Measurements from ENCODE around the gene BAG3.

The BAG3 gene

GRCh38 chr10:119667562-119668328 is 16.6 kb downstream of the BAG3 start:
- peak; percentile 85 for DNase-seq

DNA sequence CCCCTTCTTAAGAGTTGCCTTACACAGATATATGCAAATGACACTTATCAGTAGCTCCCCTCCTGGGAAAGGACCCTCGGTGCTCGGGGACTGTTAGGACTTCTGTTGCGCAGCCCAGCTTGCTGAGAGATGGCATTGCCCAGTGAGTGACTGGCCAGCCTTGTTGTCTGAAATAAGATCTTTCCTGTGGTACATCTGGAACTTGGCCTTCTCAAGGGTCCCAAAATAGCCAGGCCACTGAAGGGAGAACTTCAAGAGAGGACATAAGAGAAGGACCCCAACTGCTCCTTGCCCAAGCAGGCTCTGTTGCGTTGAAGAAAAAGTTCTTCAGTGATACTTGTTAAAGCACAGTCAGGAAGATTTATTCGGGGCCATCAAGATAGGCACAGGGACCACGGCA is 17.3 kb downstream of the BAG3 start:
- DNase-seq, result no peak

- DNase-seq, result no peak
Measured at GRCh38 chr10:119669331-119669730, 18.2 kb downstream of the BAG3 start.

GRCh38 chr10:119669975-119670640 is 18.9 kb downstream of the BAG3 start:
- no peak for DNase-seq

DNA sequence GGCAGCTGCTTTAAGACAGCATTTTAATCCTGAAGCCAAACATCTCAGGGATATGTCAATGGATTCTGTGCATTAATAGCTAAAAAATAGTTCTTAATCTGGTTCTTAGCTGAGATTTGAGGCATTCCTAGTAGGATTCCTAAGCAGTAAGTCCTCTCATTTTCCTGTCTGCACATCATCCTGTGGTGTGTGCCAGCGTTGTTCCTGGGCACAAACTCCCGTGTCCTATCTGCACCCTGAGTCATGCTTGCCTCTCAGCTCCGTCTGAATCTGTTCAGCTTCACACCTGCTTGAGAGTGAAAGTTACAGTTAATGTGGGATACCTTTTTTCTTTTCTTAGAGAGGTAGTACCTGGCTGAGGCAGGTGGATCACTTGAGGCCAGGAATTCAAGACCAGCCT is 19.5 kb downstream of the BAG3 start:
- no peak for DNase-seq

DNA sequence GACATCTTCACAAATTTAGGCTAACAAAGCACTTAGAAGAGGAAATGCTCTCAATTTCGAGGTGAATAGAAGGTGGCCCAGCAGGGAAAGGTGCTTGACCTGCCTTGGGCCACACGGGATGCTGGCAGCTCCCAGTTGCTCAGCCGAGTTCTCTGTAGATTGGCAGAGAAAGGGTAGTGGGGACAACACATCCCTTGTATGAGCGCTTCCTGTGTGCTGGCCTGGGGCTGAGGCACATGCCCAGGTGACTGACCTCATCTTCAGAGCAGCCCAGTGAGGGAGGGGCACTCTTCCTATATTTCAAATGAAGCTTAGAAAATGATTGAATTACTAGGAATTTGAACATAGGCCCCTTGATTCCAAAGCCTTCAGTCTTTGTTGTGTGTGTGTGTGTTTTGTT is 20.2 kb downstream of the BAG3 start:
- no peak for DNase-seq

- DNase-seq, result no peak
Measured at GRCh38 chr10:119672291-119672690, 21.1 kb downstream of the BAG3 start.

DNA sequence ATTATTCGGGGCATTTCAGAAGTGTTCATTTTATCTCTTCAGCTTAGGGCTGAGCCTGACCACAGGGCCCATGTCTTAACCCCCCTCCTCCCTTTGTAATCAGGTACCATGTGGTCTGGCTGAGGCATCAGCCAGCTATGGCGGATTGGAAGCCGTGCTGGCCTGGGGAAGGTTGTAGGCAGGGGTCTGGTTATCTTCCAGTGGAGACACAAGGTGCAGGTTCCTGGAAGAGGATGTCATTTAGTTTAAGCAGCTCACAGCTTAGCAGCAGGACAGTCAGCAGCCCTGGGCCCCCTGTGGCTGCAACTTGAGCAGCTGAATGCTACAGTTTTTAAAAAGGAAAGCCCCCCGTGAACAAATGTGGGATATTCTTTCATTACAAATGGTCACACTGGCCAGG is 22.1 kb downstream of the BAG3 start:
- DNase-seq, result no peak

DNA sequence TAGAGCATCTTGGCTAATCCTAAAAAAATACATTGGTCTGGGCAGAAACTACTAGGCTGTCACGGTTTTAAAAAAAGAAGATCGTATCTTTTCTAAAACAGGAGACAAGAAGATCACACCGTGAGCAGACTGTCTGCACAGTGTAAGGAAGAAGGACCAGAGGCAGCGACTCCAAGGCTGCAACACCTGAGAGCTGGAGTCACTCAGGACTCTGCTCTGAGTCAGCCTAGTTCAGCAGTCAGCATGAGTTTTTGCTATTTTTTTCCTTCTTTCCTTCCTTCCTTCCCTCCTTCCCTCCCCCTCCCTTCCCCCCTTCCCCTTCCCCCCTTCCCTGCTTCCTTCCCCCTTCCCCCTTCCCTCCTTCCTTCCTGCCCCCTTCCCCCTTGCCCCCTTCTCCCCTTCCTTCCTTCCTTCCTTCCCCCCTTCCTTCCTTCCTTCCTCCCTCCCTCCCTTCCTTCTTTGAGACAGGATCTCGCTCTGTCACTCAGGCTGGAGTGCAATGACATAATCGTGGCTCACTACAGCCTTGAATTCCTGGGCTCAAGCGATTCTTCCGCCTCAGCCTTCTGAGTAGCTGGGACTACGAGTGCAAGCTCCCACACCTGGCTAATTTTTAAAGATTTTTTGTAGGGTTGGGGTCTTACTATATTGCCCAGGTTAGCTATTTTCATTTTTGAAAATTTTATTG is 24.4 kb downstream of the BAG3 start:
- no peak for DNase-seq

DNA sequence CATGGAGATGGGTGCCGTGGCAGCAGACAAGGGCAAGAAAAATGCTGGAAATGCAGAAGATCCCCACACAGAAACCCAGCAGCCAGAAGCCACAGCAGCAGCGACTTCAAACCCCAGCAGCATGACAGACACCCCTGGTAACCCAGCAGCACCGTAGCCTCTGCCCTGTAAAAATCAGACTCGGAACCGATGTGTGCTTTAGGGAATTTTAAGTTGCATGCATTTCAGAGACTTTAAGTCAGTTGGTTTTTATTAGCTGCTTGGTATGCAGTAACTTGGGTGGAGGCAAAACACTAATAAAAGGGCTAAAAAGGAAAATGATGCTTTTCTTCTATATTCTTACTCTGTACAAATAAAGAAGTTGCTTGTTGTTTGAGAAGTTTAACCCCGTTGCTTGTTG is 25.9 kb downstream of the BAG3 start:
- DNase-seq, result no peak

GRCh38 chr10:119677904-119678755 is 26.9 kb downstream of the BAG3 start:
- DNase-seq, result no peak

DNA sequence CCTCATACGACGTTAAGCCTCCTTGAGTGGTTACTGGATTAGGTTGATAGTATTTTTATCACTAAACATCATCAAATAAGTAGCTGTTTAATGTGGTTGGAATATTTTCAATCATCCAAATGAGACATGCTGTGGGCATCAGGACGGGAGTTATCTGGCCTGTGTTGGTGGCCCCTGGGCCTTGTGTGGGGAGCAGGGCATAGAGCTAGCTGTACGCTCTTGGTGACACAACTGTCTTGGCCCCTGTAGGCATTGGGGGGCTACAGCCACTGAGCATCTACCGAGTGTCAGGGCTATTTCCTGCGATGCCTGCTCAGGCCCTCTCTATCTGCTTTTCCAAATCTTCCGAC is 28.3 kb downstream of the BAG3 start:
- DNase-seq, result no peak

DNA sequence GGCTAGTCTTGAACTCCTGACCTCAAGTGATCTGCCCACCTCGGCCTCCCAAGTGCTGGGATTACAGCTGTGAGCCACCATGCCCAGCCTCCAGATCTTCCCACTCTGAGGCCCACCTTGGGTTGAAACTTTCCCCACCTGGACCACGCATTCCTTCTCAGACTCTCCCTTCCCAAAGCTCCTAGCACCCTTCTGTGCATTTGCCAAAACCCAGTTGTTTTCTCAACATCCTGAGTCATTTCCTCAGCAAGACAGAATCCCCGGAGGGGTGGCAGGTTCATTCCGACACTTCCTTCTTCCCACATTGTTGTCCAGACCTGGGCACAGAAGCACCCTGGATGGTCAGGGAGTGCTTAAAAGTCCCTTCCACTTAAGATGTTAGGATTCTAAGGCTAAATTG is 28.9 kb downstream of the BAG3 start:
- DNase-seq, result no peak

DNA sequence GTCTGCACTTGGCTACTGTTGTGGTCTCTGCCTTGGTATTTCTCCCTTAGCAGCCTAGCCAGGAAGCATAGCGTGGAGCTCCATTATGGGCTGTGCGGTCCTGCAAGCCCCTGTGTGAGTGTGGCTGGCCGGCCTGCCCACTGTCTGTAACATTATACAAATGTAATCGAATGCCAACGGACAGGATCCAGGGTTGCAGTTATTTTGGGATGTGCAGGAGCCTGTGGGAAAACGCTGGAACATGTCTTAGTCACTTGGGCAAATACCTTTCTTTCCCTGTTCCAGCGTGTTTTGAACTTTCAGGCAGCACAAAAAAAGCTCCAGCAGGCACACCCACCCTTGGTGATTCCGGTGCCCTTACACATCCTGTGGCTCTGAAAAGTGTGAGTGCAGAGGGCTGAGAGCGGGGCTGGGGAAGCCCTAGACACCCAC is 29.5 kb downstream of the BAG3 start:
- DNase-seq, result no peak

- peak; percentile 43 for DNase-seq
Measured at GRCh38 chr10:119686465-119687191, 35.4 kb downstream of the BAG3 start.

DNA sequence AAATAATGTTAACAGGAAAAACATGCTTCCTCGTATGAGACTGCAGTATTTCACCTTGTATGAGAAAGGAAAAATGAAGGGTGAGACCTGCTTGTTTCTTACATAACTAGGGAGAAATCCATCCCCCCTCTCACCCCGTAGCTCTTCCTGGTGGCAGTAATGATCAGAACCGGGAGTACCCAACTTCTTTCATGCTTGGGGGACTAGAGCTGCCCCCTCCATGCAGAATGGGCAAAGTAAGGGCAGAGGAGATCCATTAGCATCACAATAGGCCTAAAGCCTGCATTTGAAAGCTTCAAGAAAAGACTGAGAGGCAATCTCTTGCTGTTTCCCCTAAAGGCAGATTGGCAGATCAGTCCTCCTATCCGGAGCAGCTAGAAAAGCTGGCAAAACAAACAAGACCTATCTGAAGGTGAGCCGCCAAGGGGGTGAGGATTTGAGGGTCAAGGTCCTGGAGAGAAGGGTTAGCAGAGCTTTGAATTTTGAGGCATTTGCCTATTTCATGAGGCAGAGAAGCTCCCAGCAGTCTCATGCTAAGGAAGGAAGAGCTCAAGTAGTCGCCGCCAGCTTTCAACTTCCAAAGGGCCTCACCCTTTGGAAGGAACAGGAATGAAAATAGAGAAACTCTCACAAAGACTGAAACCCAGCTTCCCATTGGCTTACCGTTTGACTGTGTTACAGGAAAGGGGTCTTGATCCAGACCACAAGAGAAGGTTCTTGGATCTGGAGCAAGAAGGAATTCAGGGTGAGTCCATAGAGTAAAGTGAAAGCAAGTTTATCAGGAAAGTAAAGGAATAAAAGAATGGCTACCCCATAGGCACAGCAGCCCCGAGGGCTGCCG is 36.2 kb downstream of the BAG3 start:
- no peak for DNase-seq

GRCh38 chr10:119688033-119688508 is 36.9 kb downstream of the BAG3 start:
- DNase-seq, result no peak

DNA sequence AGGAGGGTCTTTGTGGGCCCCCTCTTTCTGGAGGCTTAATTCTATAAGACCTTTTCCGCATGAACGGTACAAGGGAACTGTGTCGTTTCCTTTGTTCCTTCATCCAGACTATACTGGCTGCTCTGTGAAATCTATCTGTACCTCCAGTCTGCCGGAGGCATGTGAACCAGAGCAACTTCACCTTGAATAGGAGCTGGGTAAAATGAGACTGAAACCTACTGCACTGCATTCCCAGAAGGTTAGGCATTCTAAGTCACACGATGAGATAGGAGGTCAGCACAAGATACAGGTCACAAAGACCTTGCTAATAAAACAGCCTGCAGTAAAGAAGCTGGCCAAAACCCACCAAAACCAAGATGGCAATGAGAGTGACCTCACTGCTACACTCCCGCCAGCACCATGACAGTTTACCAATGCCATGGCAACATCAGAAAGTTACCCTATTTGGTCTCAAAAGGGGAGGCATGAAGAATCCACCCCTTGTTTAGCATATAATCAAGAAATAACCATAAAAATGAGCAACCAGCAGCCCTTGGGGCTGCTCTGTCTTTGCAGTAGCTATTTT is 37.9 kb downstream of the BAG3 start:
- DNase-seq, result no peak

DNA sequence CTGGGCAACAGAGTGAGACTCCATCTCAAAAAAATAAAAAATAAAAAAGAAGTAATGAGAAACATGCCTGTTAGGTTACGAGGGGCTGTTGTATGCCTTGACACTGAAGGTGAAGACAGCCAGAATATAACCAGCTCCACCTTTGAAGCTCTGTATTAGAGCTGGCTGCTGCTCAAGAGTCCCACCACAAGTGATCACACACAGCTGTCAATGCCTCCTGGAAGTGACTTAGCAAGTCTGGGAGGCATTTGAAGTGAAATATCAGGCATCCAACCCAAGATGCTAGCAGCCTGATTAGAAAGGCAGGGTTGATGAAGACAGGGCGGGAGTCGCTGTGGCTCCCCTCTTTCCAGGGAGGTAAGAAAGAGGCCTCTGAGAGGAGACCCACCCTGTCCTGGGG is 40.5 kb downstream of the BAG3 start:
- no peak for DNase-seq

DNA sequence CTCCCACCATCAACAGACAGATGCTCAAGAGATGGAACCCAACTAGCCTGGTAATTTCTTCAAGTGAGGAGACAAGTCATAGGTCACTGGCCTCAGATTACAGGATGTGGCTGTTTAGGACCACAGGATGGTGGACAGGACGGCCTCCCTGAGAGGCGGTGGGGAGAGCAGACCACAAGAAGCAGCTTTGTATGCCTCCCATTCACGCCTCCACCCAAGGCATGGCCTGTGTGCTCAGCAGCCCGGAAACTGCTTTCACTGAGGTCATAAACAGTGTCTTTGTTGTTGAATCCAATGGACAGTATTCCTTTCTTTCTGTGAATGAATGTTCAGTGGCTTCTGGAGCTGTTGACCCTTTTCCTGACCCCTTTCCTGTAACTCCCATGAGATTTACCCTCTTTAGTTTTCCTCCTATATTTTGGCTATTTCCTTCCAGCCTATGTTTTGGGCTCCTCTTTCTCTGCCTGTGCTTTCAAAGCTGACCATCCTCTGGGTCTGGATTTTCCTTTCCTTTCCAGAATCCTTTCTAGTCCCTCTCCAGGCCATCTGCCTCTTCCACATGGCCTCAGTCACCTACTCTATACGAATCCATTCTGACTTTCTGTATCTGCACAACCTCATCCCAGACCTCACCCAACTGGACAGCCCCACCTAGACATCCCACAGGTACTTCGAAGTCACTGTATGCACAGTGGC is 42.2 kb downstream of the BAG3 start:
- no peak for DNase-seq

All from NCI-H345 (cell line).